ENCODE measurements around the gene SMPDL3A.

DNA sequence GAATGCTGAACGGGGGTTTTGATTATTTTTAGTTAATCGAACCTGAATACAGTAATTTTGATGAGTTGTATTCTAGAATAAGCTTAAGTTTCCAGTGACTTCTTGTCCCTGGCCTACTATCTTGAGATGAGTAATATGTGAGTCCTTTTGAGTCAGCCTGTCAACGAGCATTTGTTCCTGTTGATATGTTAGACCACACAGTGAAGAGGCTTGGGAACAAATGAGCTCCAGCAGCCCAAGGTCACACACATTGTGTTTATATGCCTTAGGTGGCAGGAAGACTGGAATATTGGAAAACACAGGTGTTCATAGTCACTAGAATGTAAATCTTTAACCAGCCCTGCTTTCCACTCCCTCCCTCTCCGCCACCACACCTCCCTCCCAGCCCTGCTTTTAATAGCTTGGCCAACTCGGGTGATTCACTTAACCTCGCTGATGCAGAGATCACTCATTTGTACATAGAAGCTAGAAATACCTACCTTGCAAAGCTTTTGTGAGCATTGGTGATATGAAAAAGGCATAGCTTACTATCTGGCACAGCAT lies 9.1 kb downstream of the SMPDL3A start:
- TF ChIP-seq, protein P1, sequence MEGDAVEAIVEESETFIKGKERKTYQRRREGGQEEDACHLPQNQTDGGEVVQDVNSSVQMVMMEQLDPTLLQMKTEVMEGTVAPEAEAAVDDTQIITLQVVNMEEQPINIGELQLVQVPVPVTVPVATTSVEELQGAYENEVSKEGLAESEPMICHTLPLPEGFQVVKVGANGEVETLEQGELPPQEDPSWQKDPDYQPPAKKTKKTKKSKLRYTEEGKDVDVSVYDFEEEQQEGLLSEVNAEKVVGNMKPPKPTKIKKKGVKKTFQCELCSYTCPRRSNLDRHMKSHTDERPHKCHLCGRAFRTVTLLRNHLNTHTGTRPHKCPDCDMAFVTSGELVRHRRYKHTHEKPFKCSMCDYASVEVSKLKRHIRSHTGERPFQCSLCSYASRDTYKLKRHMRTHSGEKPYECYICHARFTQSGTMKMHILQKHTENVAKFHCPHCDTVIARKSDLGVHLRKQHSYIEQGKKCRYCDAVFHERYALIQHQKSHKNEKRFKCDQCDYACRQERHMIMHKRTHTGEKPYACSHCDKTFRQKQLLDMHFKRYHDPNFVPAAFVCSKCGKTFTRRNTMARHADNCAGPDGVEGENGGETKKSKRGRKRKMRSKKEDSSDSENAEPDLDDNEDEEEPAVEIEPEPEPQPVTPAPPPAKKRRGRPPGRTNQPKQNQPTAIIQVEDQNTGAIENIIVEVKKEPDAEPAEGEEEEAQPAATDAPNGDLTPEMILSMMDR (conservative IDR thresholded peaks at IDR 0.05 in 1 of 2, IDR thresholded peaks at IDR 0.05 in 1 of 2; ENCODE audit: extremely low read depth in 1 of 2, insufficient read depth in 1 of 2, low read depth in 1 of 2, low read length in 2 of 2): no peak
- TF ChIP-seq EZH2 (IDR thresholded peaks at IDR 0.05; ENCODE audit: borderline replicate concordance, low read length): no peak

Data from mammary epithelial cell (primary cell).